ENCODE data around the gene LSM14B.

Gene LSM14B

GRCh38 chr20:62132421-62132820 is 10.1 kb downstream of the LSM14B start:
- DNase-seq (ENCODE audit: low read depth in 2 of 2) = no peak

- no peak for DNase-seq (ENCODE audit: low read depth in 2 of 2)
Measured at GRCh38 chr20:62133051-62133845, 11.0 kb downstream of the LSM14B start.

- DNase-seq (ENCODE audit: low read depth in 2 of 2) = no peak
Measured at GRCh38 chr20:62133864-62134263, 11.6 kb downstream of the LSM14B start.

GRCh38 chr20:62134735-62135231 is 12.5 kb downstream of the LSM14B start:
- DNase-seq (ENCODE audit: low read depth in 2 of 2) = no peak

DNA sequence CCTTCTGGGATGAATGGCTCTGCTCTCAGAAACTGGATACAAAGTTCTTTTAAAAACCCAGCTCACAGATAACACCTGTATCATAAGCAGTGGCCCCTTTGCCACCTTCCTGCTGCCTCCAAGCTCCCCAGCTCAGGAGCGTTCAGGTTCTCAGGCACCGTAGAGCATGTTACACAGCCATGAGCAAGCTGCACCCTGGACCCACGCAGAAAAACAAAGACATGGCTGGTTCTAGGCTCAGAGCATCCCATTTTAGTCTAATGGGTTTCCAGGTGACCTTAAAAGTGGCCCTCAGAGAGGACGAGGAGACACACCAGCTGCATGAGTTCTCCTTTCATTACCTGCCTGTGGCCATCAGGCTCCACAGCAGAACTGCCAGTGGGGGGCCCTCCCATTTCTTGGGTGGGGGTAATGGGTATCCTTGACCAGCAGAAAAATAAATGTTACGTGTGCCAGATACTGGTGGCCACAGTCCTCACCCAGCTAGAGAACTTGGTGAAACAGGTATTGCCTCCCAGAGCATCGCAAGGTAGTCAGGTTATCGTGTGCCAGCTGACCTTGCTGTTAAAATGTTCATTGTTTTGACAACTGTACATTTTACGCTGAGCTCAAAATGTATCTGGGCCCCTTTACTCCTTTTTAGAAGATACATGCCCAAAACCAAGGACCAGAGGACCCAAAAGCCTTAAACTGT is 13.4 kb downstream of the LSM14B start:
- DNase-seq (ENCODE audit: low read depth in 2 of 2) = no peak

DNA sequence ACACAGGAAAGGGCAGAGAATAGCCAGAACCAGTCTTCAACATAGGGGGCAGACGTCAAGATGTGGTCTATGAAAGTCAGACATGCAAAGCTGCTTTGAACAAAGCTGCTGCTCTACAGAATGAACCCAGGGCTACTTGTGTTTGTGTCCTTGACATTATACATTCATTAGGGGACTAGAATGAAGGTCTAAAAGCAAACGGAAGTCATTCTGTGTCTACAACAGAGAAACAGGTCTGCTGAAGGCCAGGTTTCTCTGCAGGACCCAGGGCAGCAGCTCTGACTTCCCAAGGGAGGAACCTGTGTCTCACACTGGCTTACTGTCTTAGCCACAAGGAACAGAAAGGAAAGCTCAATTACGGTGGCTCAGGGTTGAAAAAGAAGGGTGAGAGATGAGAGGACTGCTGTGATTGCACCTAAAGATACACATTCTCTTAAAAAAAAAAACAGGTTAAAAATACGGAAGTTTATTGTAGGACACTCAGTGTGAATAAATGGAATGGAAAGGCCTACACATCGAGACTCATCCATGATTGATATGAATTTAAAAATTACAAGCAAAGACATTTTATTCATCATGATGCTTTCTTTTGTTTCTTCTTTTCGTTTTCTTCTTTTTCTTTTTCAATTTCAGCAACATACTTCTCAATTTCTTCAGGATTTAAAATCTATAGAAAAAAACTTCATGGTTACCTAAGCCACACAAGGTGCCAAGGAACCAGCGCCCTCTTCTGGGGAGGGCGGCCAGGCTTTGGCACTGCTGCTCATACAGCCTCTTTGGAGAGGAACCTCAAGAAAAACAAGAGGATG is 14.2 kb downstream of the LSM14B start:
- peak in 1 of 2 donors; percentile 60 for DNase-seq (ENCODE audit: low read depth in 2 of 2)

GRCh38 chr20:62137092-62137384 is 14.8 kb downstream of the LSM14B start:
- no peak for DNase-seq (ENCODE audit: low read depth in 2 of 2)

DNA sequence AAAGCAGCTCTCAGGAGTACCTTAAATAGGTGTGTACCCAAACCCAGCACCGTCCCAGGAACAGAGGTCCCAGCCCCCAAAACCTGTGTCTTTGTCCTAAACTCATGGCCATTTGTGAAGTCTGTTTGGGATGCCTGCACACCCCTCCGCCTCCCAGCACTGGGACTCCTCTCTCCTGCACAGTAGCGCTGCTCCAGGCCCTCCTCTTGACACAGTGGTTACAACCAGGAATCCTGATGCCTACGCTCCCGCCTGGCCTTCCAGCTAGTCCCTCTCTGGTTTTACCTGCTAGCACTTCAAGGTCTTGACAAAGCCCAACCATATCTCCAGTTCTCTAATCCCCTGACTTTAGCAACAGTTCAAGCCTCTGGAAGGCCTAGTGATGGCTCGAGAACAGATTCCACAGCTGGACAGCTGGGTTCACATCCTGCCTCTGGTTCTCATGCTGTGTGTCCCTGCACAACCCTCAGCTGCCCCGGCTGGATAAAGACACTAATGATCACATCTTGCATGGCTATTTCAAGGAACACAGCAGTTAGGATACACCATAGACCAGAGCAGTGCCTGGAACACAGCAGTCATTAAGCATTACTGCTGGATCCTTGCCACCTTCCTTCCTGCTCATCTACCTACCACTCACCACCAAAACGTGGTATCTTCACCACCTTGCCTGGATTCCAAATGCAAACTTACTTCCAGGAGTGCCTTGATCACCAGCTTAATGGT is 15.4 kb downstream of the LSM14B start:
- DNase-seq (ENCODE audit: low read depth in 2 of 2) = no peak

DNA sequence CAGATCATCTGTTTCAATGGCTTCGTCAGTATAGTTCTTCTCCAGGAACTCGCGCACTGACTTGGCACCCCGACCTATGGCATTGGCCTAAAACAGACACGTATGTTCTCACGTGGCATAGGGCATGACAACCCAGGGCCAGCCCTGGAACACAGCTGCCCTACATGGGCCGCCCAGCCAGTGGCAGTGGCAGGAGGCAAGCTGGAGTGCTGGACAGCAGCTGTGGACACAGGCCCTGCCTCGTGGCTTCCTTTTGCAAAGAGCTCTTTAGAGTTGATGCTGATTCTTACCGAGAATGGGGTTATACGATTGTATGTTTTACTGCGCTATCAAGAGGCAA is 15.9 kb downstream of the LSM14B start:
- DNase-seq (ENCODE audit: low read depth in 2 of 2) = no peak

GRCh38 chr20:62138912-62139311 is 16.6 kb downstream of the LSM14B start:
- DNase-seq (ENCODE audit: low read depth in 2 of 2) = no peak

DNA sequence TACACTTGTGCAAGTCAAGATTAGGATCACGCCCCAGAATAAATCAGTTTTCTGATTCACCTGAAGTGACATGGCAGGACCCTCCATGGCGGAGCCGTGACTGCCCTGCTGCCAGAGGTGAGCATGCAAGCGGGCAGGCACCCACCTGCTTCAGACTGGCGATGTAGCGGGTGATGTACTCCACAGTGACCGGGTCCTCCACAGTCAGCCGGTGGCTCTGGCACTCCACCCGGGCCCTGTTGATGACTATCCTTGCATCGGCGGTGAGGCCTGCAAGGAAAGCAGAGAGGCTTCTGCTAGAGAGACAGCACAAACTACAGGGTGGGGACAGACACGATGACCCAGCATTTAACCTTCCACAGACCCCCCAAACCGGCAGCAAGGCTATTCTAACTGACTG is 17.4 kb downstream of the LSM14B start:
- DNase-seq (ENCODE audit: low read depth in 2 of 2) = no peak

DNA sequence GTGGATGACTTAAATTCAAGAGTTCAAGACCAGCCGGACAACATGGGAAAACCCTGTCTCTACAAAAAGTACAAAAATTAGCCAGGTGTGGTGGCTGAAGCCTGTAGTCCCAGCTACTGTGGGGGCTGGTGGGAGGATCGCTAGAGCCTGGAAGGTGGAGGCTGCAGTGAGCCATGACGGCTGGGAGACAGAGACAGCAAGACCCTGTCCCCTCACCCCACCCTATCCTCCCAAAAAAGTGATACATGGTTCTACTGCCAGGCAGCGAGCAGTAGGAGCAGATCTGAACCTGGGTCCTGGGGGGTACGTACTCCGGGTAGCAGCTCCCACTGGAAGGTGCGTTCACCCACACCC is 18.7 kb downstream of the LSM14B start:
- no peak for DNase-seq (ENCODE audit: low read depth in 2 of 2)

GRCh38 chr20:62141397-62142251 is 19.3 kb downstream of the LSM14B start:
- DNase-seq (ENCODE audit: low read depth in 2 of 2) = no peak

GRCh38 chr20:62142252-62143080 is 20.2 kb downstream of the LSM14B start:
- DNase-seq (ENCODE audit: low read depth in 2 of 2) = no peak

DNA sequence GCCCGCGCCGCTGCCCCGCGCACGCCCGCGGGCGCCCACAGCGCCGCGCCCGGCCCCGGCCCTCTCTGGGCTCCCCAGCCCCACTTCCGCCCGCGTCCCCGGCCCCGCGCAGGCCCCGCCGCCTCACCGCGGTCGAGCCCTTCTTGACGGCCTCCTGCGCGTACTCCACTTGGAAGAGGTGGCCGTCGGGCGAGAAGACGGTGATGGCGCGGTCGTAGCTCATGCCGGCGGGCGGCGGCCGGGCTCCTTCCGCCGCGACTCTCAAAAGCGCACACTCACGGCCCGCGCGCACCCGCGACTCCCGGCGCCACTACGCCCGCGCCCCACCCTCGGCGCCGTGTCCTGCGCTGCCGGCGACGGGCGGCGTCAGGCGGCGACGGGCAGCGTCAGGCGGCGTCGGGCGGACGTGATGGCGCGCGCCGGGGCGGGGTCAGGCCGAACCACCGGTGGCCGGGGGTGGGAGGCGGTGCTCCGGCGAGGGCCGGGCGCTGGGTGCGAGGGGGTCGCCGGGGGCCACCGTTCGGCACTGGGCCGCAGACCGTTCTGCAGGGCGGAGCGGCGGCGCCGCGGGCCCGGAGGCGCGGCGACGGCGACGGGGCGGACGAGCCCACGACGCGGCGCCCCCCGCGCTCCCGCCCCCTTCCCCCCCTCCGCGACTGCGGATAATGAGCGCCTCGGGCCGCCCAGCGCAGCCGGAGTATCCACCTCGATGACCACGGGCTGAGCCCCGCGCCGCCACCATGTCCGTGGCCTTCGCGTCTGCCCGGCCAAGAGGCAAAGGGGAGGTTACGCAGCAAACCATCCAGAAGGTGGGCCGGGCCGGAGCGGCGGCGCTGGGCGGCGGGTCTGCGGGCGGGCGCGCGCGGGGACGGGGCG is 21.0 kb downstream of the LSM14B start, which contains the start of the genes PSMA7 and SS18L1:
Gene PSMA7 (minus strand): TSS at position 314 of the 876 bp plus-strand sequence. CDS start 91 bp downstream, at position 223.
Gene SS18L1 (plus strand): TSS at position 689 of the 876 bp plus-strand sequence. CDS start 52 bp downstream, at position 741.
- DNase-seq (ENCODE audit: low read depth in 2 of 2) = peak; percentile 62 to 84

DNA sequence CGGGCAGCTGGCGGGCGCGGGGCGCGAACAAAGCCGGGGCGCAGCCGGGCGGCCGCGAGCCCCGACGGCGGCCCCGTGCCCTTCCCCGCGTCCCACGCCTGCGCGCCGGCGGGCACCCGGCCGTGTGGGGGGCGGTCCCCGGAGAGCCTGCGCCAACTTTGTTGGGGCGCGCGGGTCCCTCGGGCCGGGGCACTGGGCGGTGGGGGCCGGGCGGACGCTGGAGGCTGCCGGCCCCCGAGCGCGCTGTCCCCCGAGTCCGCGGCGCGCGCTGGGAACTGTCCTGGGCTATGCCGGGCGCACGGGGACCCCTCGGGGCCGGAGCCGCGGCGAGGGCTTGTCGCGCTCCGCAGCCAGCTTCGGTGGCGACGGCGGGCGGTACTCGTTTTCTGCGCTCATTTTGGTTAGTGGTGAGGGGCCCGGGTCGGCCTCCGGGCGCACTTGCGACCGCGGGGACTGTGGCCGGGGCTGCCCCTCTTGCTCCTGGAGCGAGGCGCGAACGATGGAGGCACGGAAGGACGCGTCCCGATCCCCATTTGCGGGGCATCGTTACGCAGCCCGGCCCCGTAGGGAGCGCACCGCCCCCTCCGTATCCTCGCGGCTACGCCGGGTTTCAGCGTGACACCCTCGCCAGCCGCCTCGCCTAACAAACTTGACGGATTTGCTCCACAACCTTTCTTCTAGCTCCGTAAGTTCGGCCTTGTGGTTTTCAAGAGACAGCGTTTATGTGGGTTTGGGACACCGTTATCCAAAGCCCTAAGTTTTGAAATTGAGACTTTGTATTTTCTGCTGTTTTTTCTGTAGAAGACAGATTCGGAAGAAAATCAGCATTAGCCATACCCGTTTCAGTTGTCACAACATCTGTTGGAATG is 21.9 kb downstream of the LSM14B start:
- peak in 1 of 2 donors; percentile 50 for DNase-seq (ENCODE audit: low read depth in 2 of 2)

- no peak for DNase-seq (ENCODE audit: low read depth in 2 of 2)
Measured at GRCh38 chr20:62145688-62146018, 23.4 kb downstream of the LSM14B start.
